HG03460 (cell line): ENCODE measurements around the gene C10orf71.

Experiments used
- ATAC-seq: cut with Tn5 transposase; IDR thresholded peaks from one replicate; pipeline ENCODE4 v1.9.1; 2021; ENCODE audit not compliant: unreplicated experiment

C10orf71 gene

GRCh38 chr10:49356181-49356580 is 57.2 kb downstream of the C10orf71 start:
- ATAC-seq = no peak

GRCh38 chr10:49356944-49357343 is 58.0 kb downstream of the C10orf71 start:
- ATAC-seq = no peak

- ATAC-seq = no peak
These were observed 58.9 kb downstream of the C10orf71 start for GRCh38 chr10:49357910-49358309.

- no peak for ATAC-seq
These were observed 60.6 kb downstream of the C10orf71 start for GRCh38 chr10:49359349-49360270.

- ATAC-seq = no peak
These were observed 61.6 kb downstream of the C10orf71 start for GRCh38 chr10:49360271-49361177.

GRCh38 chr10:49361178-49361554 is 62.2 kb downstream of the C10orf71 start:
- ATAC-seq = no peak

GRCh38 chr10:49361735-49362568 is 63.0 kb downstream of the C10orf71 start:
- no peak for ATAC-seq

- peak; percentile 64 for ATAC-seq
These were observed 63.8 kb downstream of the C10orf71 start for GRCh38 chr10:49362596-49363260.

- no peak for ATAC-seq
These were observed 64.5 kb downstream of the C10orf71 start for GRCh38 chr10:49363309-49364031.

GRCh38 chr10:49364051-49364450 is 65.1 kb downstream of the C10orf71 start:
- ATAC-seq = no peak

GRCh38 chr10:49364747-49365146 is 65.8 kb downstream of the C10orf71 start:
- no peak for ATAC-seq

GRCh38 chr10:49365275-49365674 is 66.3 kb downstream of the C10orf71 start:
- no peak for ATAC-seq

- ATAC-seq = no peak
These were observed 66.9 kb downstream of the C10orf71 start for GRCh38 chr10:49365675-49366415.

GRCh38 chr10:49366460-49366859 is 67.5 kb downstream of the C10orf71 start:
- ATAC-seq = no peak

- ATAC-seq = no peak
These were observed 68.6 kb downstream of the C10orf71 start for GRCh38 chr10:49367600-49367999.

- ATAC-seq = no peak
These were observed 69.3 kb downstream of the C10orf71 start for GRCh38 chr10:49368256-49368655.

GRCh38 chr10:49369216-49370162 is 70.5 kb downstream of the C10orf71 start:
- ATAC-seq = no peak
